Measurements from ENCODE around the gene PAFAH1B2. TPM values are rescaled to one million over a fixed set of nuclear protein-coding genes. Genes with fewer than 3 reads are reported as not detected.

Gene PAFAH1B2
- total RNA-seq, 1 donor from 2014 or later, result 161 TPM

GRCh38 chr11:117187007-117187406, 42.9 kb downstream of the PAFAH1B2 start:
- DNase-seq, result peak; percentile 6
- Mint-ChIP-seq H3K36me3 (ENCODE audit: unreplicated experiment) (peaks cover 4% of the 10 kb centered on the region), H3K4me1 (ENCODE audit: low read depth, unreplicated experiment) (no peaks in the 10 kb centered on the region), H3K9me3 (ENCODE audit: unreplicated experiment) (peaks cover 3% of the 10 kb centered on the region), H3K4me3 (ENCODE audit: unreplicated experiment) (no peak overlapping the region), H3K27ac (ENCODE audit: unreplicated experiment) (no peak overlapping the region), H3K27me3 (ENCODE audit: unreplicated experiment) (peaks cover 3% of the 10 kb centered on the region)
- TF ChIP-seq, protein P1, sequence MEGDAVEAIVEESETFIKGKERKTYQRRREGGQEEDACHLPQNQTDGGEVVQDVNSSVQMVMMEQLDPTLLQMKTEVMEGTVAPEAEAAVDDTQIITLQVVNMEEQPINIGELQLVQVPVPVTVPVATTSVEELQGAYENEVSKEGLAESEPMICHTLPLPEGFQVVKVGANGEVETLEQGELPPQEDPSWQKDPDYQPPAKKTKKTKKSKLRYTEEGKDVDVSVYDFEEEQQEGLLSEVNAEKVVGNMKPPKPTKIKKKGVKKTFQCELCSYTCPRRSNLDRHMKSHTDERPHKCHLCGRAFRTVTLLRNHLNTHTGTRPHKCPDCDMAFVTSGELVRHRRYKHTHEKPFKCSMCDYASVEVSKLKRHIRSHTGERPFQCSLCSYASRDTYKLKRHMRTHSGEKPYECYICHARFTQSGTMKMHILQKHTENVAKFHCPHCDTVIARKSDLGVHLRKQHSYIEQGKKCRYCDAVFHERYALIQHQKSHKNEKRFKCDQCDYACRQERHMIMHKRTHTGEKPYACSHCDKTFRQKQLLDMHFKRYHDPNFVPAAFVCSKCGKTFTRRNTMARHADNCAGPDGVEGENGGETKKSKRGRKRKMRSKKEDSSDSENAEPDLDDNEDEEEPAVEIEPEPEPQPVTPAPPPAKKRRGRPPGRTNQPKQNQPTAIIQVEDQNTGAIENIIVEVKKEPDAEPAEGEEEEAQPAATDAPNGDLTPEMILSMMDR (IDR thresholded peaks at IDR 0.05; ENCODE audit: partially characterized antibody, unreplicated experiment), result no peak

DNA sequence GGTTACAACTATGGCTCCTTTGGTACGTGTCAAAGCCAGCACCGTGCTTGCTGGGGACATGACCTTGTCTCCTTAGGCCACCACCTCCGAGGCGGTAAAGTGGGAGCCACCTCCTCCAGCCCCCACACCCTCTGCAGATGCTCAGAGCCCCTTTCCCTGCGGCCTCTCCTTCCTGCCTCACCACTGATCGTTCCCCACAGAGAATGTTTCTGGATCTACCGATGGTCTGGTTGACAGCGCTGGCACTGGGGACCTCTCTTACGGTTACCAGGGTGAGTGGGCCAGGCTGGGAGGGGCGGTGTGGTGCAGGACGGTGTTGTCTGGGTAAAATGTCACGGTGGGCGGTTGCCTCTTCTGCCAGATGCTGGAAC, 43.3 kb downstream of the PAFAH1B2 start:
- Mint-ChIP-seq H3K4me1 (ENCODE audit: low read depth, unreplicated experiment) (no peaks in the 10 kb centered on the region), H3K27ac (ENCODE audit: unreplicated experiment) (no peak overlapping the region), H3K4me3 (ENCODE audit: unreplicated experiment) (no peak overlapping the region), H3K9me3 (ENCODE audit: unreplicated experiment) (peaks cover 3% of the 10 kb centered on the region), H3K27me3 (ENCODE audit: unreplicated experiment) (peaks cover 3% of the 10 kb centered on the region), H3K36me3 (ENCODE audit: unreplicated experiment) (peaks cover 4% of the 10 kb centered on the region)
- TF ChIP-seq, protein P1 (IDR thresholded peaks at IDR 0.05; ENCODE audit: partially characterized antibody, unreplicated experiment), result no peak
- DNase-seq, result peak; percentile 8

- Mint-ChIP-seq H3K27ac (ENCODE audit: unreplicated experiment) (no peak overlapping the region), H3K4me3 (ENCODE audit: unreplicated experiment) (no peak overlapping the region), H3K36me3 (ENCODE audit: unreplicated experiment) (peaks cover 4% of the 10 kb centered on the region), H3K4me1 (ENCODE audit: low read depth, unreplicated experiment) (no peaks in the 10 kb centered on the region), H3K9me3 (ENCODE audit: unreplicated experiment) (peaks cover under 1% of the 10 kb centered on the region), H3K27me3 (ENCODE audit: unreplicated experiment) (peaks cover 3% of the 10 kb centered on the region)
- TF ChIP-seq, protein P1 (IDR thresholded peaks at IDR 0.05; ENCODE audit: partially characterized antibody, unreplicated experiment), result no peak
- DNase-seq, result peak; percentile 6
Observed at GRCh38 chr11:117187799-117188481, 43.9 kb downstream of the PAFAH1B2 start.

- H3K4me1 Mint-ChIP-seq (ENCODE audit: low read depth, unreplicated experiment), result no peaks in the 10 kb centered on the region
- H3K36me3 Mint-ChIP-seq (ENCODE audit: unreplicated experiment), result peaks cover 4% of the 10 kb centered on the region
- no peaks in the 10 kb centered on the region for H3K9me3 Mint-ChIP-seq (ENCODE audit: unreplicated experiment)
- H3K4me3 Mint-ChIP-seq (ENCODE audit: unreplicated experiment), result no peak overlapping the region
- peak; percentile 9 for DNase-seq
- peaks cover 3% of the 10 kb centered on the region for H3K27me3 Mint-ChIP-seq (ENCODE audit: unreplicated experiment)
- TF ChIP-seq, protein P1 (IDR thresholded peaks at IDR 0.05; ENCODE audit: partially characterized antibody, unreplicated experiment), result no peak
- no peak overlapping the region for H3K27ac Mint-ChIP-seq (ENCODE audit: unreplicated experiment)
Observed at GRCh38 chr11:117188620-117189081, 44.6 kb downstream of the PAFAH1B2 start.

DNA sequence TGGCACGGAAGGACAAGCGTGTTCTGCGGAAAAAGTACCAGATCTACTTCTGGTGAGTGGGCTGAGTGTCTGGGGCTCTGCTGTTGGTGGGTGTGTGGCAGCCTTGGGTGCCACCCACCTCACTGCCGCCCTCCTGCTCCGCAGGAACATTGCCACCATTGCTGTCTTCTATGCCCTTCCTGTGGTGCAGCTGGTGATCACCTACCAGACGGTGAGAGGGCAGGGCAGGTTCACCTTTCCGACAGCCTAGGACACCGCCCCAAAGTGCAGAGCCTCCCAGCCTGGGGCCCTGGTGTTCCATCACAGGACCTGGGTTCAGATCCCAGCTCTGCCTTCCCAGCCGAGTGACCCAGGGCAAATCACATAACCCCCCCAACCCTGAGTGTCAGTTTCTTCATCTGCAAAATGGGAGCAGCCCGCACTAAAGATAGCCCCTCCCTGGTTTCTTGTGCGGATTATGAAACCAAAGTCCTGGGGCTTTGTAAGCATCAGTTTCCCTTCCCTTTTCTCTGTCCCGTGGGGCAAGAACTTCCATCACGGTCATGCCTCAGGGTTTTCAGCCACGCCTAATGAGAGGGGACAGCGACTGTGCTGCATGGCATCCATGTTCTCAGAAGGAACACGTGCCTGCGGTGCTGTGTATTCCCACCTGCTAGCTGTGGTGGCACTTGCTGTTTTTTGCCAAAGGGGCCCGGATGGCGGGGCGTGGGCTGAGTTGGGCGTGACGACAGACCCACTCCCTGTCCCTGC, 45.3 kb downstream of the PAFAH1B2 start:
- no peaks in the 10 kb centered on the region for H3K9me3 Mint-ChIP-seq (ENCODE audit: unreplicated experiment)
- DNase-seq, result peak; percentile 3
- TF ChIP-seq, protein P1 (IDR thresholded peaks at IDR 0.05; ENCODE audit: partially characterized antibody, unreplicated experiment), result no peak
- no peak overlapping the region for H3K27ac Mint-ChIP-seq (ENCODE audit: unreplicated experiment)
- H3K4me1 Mint-ChIP-seq (ENCODE audit: low read depth, unreplicated experiment), result no peaks in the 10 kb centered on the region
- peaks cover 1% of the 10 kb centered on the region for H3K27me3 Mint-ChIP-seq (ENCODE audit: unreplicated experiment)
- peaks cover 4% of the 10 kb centered on the region for H3K36me3 Mint-ChIP-seq (ENCODE audit: unreplicated experiment)
- no peak overlapping the region for H3K4me3 Mint-ChIP-seq (ENCODE audit: unreplicated experiment)

All from glutamatergic neuron (in vitro differentiated cells).